22Rv1 (cell line): ENCODE data around the gene EGR2.

Experiments
- ZFX ChIP-seq: fragments of 450-650 bp; IDR thresholded peaks from 2 replicates; pipeline ENCODE4 v1.6.1; 2017; ENCODE audit warnings: antibody characterized with exemption, borderline replicate concordance
- TF ChIP-seq, protein P1 (sequence below): fragments of 450-650 bp; IDR thresholded peaks from 2 replicates; pipeline ENCODE4 v1.5.1; 2017; ENCODE audit warnings: mild to moderate bottlenecking

DNA sequence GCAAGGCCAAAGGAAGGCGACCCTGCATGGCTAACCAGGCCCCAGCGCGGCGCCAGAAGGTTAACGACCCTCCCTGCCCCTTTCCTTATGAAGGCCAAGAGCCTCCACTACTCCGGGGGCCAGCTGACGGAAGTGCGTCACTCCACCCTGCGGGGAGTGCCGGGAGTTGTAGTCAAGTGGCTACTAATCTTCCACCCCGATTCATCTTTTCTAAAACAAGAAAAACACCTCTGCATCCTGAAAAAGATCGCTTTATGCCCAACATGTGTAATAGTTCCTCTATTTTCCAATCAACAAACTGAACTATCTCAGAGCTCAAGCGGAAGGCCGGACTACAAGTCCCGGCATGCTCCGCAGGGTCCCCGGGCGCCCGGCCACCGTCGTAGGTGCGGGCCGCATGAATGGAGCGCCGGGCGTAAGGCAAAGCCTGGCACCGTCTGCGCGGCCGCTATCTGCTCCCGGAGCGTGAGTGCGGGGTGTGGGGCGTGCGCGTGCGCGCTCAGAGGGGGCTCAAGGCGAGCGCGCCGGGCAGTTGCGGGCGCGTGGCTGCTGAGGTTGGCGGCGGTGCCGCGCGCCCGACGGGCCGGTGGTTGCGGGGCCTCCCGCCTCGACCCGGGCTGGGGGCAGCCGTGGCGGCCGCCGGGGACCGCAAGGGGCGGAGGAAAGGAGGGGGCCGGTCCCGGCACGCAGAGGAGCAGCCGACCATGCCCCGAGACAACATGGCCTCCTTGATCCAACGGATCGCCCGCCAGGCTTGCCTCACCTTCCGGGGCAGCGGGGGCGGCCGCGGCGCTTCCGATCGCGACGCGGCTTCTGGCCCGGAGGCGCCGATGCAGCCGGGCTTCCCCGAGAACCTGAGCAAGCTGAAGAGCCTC is 11.6 kb downstream of the EGR2 start, which contains the start of gene ADO:
- TF ChIP-seq, protein P1, sequence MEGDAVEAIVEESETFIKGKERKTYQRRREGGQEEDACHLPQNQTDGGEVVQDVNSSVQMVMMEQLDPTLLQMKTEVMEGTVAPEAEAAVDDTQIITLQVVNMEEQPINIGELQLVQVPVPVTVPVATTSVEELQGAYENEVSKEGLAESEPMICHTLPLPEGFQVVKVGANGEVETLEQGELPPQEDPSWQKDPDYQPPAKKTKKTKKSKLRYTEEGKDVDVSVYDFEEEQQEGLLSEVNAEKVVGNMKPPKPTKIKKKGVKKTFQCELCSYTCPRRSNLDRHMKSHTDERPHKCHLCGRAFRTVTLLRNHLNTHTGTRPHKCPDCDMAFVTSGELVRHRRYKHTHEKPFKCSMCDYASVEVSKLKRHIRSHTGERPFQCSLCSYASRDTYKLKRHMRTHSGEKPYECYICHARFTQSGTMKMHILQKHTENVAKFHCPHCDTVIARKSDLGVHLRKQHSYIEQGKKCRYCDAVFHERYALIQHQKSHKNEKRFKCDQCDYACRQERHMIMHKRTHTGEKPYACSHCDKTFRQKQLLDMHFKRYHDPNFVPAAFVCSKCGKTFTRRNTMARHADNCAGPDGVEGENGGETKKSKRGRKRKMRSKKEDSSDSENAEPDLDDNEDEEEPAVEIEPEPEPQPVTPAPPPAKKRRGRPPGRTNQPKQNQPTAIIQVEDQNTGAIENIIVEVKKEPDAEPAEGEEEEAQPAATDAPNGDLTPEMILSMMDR = 0 out of 2 replicates have a peak, but pooled peaks have one; percentile 1
- TF ChIP-seq ZFX = no peak
